ENCODE data around the gene CCSAP.

The CCSAP gene

DNA sequence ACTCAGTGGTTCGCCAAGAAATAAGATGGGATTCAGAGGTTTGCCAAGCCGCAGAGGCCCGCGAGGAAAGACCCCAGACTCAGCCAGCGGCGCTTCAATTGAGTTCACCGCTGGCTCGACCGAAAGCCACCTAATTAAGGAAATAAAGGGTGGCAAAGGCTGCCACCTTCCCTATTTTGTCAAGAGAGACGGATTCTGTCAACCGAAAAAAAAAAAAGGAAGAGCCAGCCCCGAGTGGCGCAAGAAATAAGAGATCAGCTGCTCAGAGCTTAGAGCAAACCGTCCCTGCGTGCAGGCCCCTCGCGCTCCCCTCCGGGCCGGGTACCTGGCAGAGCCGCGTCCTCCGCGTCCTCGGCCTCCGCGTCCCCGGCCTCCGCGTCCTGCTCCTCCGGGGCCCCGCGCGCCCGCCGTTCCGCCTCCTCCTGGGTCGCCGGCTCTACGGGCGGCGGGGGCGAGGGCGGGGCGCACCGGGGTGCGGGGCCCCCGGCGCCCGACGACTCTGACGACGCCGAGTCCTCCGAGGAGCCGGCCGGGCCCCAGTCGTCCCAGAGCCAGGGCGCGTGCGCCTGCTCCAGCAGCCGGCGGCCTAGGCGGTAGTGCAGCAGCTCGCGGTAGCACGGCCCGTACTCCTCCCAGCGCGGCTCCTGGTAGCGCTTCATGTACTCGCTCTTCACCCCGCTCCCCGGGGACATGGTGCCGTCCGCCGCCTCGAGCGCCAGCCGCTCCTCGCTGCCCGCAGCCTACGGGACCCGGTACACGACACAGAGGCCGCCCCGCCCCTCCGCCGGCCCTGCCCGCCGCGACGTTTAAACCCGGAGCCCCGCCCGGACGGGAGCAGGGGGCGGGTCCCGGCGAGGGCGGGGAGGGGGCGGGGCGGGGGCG lies 832 bp downstream of the CCSAP start (continued):
- TF ChIP-seq, protein P1, sequence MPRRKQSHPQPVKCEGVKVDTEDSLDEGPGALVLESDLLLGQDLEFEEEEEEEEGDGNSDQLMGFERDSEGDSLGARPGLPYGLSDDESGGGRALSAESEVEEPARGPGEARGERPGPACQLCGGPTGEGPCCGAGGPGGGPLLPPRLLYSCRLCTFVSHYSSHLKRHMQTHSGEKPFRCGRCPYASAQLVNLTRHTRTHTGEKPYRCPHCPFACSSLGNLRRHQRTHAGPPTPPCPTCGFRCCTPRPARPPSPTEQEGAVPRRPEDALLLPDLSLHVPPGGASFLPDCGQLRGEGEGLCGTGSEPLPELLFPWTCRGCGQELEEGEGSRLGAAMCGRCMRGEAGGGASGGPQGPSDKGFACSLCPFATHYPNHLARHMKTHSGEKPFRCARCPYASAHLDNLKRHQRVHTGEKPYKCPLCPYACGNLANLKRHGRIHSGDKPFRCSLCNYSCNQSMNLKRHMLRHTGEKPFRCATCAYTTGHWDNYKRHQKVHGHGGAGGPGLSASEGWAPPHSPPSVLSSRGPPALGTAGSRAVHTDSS (tag by site-specific recombination; IDR thresholded peaks at IDR 0.05): no peak
- no peak for TF ChIP-seq SCRT2 (tag by site-specific recombination; IDR thresholded peaks at IDR 0.05)
- peak; percentile 81 for TF ChIP-seq ZBTB26 (tag by site-specific recombination; optimal IDR thresholded peaks at IDR 0.05)
- TF ChIP-seq ZNF621 (tag by site-specific recombination; IDR thresholded peaks at IDR 0.05): no peak
- peak; percentile 23; the same call in 1 of the 2 replicates for TF ChIP-seq MZF1 (tag by site-specific recombination; IDR thresholded peaks at IDR 0.05; ENCODE audit: borderline replicate concordance)
- no peak for TF ChIP-seq ZNF544 (tag by site-specific recombination; IDR thresholded peaks at IDR 0.05)
- TF ChIP-seq ZNF423 (tag by site-specific recombination; IDR thresholded peaks at IDR 0.05): 0 out of 2 replicates have a peak, but pooled peaks have one; percentile 24
- no peak for TF ChIP-seq REPIN1 (tag by site-specific recombination; IDR thresholded peaks at IDR 0.05; ENCODE audit: low read depth)
- TF ChIP-seq ZNF350 (tag by site-specific recombination; IDR thresholded peaks at IDR 0.05): no peak

DNA sequence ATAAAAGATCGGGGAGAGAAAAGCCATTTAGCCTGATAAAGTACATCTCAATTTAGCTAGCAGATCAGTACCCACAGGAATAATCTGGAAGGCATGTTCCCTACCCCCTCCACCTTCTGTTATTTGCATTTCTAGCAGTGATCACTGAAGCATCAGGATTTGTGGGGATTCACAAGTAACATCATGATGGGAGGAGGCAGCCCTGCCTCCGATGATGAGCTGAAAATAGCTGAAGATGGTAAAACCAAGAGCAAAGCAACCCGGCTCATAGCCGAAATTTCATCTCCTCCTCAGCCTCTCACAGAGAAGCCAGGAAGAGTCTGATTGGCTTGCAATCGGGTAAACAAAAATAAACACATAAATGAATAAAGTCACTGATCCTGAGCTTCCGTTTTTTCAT lies 2.4 kb downstream of the CCSAP start:
- H3K4me1 ChIP-seq (ENCODE audit: control insufficient read depth, insufficient read depth, low read length): peaks cover 33% of the 10 kb centered on the region

DNA sequence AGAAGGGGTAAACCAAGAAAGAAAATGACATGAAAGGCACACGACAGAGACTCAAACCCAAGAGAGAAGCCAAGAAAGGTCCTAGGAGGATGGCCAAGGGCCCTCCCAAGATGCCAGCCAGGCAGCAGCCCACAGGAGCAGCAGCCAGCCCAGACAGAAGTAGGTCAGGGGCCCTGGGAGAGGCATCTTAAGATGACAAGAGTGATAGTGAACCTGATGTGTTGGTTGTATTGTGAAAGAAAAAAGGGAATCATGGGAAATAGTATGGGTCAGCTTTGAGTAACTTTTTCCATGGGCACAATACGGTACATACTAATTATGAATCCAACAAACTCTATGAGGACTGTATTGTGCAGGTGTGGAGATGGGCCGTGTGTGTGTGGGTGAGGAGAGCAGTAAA lies 3.3 kb downstream of the CCSAP start:
- H3K4me3 ChIP-seq (ENCODE audit: low read depth, low read length): no peak overlapping the region
- peaks cover 33% of the 10 kb centered on the region for H3K4me1 ChIP-seq (ENCODE audit: control insufficient read depth, insufficient read depth, low read length)
- H3K36me3 ChIP-seq (ENCODE audit: control insufficient read depth in 2 of 2, insufficient read depth in 1 of 2, low read length in 2 of 2): peaks cover 7 to 11% of the 10 kb centered on the region in 2 experiments; a peak in 2 of 3 replicates
- H3K9me3 ChIP-seq (ENCODE audit: control insufficient read depth, insufficient read depth, low read depth, low read length): no peaks in the 10 kb centered on the region
- H3K27ac ChIP-seq (ENCODE audit: extremely low read depth, low read depth, low read length): no peak overlapping the region
- TF ChIP-seq ZSCAN16 (tag by site-specific recombination; IDR thresholded peaks at IDR 0.05) (no peak), ZBTB20 (tag by site-specific recombination; IDR thresholded peaks at IDR 0.05) (peak; percentile 87), ZXDB (tag by site-specific recombination; IDR thresholded peaks at IDR 0.05) (0 out of 2 replicates have a peak, but pooled peaks have one; percentile 12), SP7 (tag by site-specific recombination; IDR thresholded peaks at IDR 0.05) (peak; percentile 70), OSR2 (tag by site-specific recombination; IDR thresholded peaks at IDR 0.05) (peak; percentile 31; the same call in 1 of the 2 replicates), ZNF10 (tag by site-specific recombination; IDR thresholded peaks at IDR 0.05) (peak; percentile 45; the same call in 1 of the 2 replicates), BCL11B (tag by site-specific recombination; IDR thresholded peaks at IDR 0.05; ENCODE audit: low read depth) (no peak), GLIS1 (tag by site-specific recombination; IDR thresholded peaks at IDR 0.05) (0 out of 2 replicates have a peak, but pooled peaks have one; percentile 18)
- TF ChIP-seq, protein P2, sequence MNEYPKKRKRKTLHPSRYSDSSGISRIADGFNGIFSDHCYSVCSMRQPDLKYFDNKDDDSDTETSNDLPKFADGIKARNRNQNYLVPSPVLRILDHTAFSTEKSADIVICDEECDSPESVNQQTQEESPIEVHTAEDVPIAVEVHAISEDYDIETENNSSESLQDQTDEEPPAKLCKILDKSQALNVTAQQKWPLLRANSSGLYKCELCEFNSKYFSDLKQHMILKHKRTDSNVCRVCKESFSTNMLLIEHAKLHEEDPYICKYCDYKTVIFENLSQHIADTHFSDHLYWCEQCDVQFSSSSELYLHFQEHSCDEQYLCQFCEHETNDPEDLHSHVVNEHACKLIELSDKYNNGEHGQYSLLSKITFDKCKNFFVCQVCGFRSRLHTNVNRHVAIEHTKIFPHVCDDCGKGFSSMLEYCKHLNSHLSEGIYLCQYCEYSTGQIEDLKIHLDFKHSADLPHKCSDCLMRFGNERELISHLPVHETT (tag by site-specific recombination; IDR thresholded peaks at IDR 0.05): no peak
- ChIA-PET CTCF (interaction anchor here (0.6 to 1.1 kb wide), 3 partner anchors 100 to 672 kb away, joined by 3 to 4 read pairs (median 3); no protein-coding TSS in a partner anchor), POLR2A (no interaction called here)

More for the DNA sequence above, 2.4 kb downstream of the CCSAP start:
- TF ChIP-seq, protein P3, sequence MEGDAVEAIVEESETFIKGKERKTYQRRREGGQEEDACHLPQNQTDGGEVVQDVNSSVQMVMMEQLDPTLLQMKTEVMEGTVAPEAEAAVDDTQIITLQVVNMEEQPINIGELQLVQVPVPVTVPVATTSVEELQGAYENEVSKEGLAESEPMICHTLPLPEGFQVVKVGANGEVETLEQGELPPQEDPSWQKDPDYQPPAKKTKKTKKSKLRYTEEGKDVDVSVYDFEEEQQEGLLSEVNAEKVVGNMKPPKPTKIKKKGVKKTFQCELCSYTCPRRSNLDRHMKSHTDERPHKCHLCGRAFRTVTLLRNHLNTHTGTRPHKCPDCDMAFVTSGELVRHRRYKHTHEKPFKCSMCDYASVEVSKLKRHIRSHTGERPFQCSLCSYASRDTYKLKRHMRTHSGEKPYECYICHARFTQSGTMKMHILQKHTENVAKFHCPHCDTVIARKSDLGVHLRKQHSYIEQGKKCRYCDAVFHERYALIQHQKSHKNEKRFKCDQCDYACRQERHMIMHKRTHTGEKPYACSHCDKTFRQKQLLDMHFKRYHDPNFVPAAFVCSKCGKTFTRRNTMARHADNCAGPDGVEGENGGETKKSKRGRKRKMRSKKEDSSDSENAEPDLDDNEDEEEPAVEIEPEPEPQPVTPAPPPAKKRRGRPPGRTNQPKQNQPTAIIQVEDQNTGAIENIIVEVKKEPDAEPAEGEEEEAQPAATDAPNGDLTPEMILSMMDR (tag by site-specific recombination; IDR thresholded peaks at IDR 0.05): no peak
- TF ChIP-seq ZNF366 (tag by site-specific recombination; conservative IDR thresholded peaks at IDR 0.05) (peak; percentile 13; the same call in 1 of the 2 replicates), ZSCAN23 (tag by site-specific recombination; IDR thresholded peaks at IDR 0.05) (no peak)
- TF ChIP-seq, protein P4, sequence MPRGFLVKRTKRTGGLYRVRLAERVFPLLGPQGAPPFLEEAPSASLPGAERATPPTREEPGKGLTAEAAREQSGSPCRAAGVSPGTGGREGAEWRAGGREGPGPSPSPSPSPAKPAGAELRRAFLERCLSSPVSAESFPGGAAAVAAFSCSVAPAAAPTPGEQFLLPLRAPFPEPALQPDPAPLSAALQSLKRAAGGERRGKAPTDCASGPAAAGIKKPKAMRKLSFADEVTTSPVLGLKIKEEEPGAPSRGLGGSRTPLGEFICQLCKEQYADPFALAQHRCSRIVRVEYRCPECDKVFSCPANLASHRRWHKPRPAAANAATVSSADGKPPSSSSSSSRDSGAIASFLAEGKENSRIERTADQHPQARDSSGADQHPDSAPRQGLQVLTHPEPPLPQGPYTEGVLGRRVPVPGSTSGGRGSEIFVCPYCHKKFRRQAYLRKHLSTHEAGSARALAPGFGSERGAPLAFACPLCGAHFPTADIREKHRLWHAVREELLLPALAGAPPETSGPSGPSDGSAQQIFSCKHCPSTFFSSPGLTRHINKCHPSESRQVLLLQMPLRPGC (tag by site-specific recombination; IDR thresholded peaks at IDR 0.05): 0 out of 2 replicates have a peak, but pooled peaks have one; percentile 5
- H3K4me3 ChIP-seq (ENCODE audit: low read depth, low read length): peak overlapping the region; percentile 1; the same call in 1 of the 2 replicates
- peaks cover 0 to 2% of the 10 kb centered on the region in 2 experiments; a peak in 1 of 3 replicates for H3K36me3 ChIP-seq (ENCODE audit: control insufficient read depth in 2 of 2, insufficient read depth in 1 of 2, low read length in 2 of 2)
- ChIA-PET POLR2A (interaction anchor here (1.0 kb wide), 1 partner anchor 17 kb away, joined by 3 read pairs; no protein-coding TSS in a partner anchor), CTCF (interaction anchor here (0.5 to 1.6 kb wide), 6 partner anchors 15 to 1490 kb away, joined by 3 to 5 read pairs (median 4); no protein-coding TSS in a partner anchor)
- no peaks in the 10 kb centered on the region for H3K9me3 ChIP-seq (ENCODE audit: control insufficient read depth, insufficient read depth, low read depth, low read length)
- no peak overlapping the region for H3K27ac ChIP-seq (ENCODE audit: extremely low read depth, low read depth, low read length)
